Karpas-422 (cell line): ENCODE measurements around the gene TOPORS. TPM values are rescaled to one million over a fixed set of nuclear protein-coding genes. Genes with fewer than 3 reads are reported as not detected.

Experiments used
- total RNA-seq: library from RNA; depleted of rRNA; stranded (reverse); fragments of >200 nt; shearing (Covaris generic); gene quantifications from 2 replicates; pipeline ENCODE4 v1.2.3, GENCODE V29; 2014; ENCODE audit warnings: low replicate concordance; rRNA removed

Gene TOPORS
- total RNA-seq, 1 experiment from 2014 or later, result 21.2 TPM

Other genes starting within 250 kb of the TOPORS start
- 7.9 and 11.9 TPM in 2 replicates for gene ACO1, start 167.9 kb downstream of the TOPORS start, total RNA-seq
- 6.6 and 13.2 TPM in 2 replicates for gene RIGI, start 26.4 kb downstream of the TOPORS start, total RNA-seq
- gene SMIM27, start 259 bp downstream of the TOPORS start, total RNA-seq, result 3.5 and 12.6 TPM in 2 replicates
- gene NDUFB6, start 20.6 kb upstream of the TOPORS start, total RNA-seq, result 72.4 and 95.6 TPM in 2 replicates
- gene TAF1L, start 83.1 kb upstream of the TOPORS start, total RNA-seq, result not detected in 2 replicates
- gene TMEM215, start 231.0 kb upstream of the TOPORS start, total RNA-seq, result not detected in 2 replicates